GM21723 (cell line): ENCODE data around the gene KDSR.

ENCODE experiments used
- ATAC-seq: cut with Tn5 transposase; IDR thresholded peaks from one replicate; pipeline ENCODE4 v1.9.1; 2021; ENCODE audit warnings: mild to moderate bottlenecking, moderate library complexity; ENCODE audit not compliant: unreplicated experiment

KDSR gene

DNA sequence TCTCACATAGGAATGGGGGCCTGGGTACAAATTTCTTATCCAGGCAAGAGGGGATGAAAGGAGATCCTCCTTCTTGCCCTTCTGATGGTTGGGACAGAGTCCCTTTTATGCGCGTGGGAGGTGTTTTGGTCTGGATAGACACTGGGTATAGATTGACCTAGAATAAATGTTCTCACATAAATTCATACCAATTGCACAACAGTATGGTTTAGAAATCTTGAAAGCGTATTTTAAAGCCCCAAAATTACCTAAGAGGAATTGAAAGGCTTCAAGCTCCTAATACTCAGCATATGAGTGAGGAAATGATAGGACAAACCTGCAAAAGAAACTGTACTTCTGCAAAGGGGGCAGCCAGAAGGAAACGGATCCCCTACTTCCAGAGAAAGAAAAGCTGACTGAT is 44.8 kb downstream of the KDSR start:
- ATAC-seq = no peak

DNA sequence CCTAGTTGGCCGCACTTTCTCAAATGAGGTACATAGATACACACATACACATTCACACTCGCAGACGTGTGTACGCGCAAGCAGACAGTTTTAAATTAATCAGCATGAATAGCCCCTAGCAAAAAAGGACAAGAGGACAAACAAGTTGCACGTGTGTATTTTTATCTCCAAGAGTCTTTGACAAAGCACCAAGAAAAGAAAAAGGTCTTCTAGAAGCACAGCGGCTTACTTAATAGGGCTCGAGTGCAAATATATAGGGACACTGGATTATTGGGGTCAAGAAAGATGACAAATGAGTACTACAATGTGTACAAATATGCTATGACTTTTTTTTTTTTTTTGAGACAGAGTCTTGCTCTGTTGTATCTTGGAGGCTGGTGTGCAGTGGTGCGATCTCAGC is 45.7 kb downstream of the KDSR start:
- no peak for ATAC-seq

DNA sequence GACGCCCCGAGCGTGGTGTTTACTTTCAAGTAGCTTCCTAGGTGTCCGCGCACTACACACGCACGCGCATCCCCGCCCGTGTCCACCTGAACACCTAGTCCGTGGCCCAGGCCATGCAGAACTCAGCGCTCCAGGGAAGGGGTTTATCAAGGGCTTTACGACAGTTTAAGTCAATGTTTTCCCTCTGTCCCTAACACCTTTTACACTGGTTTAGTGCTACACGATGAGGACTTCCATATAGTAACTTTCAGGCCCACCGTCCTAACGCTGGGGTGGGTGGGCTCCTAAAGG is 46.1 kb downstream of the KDSR start:
- no peak for ATAC-seq

DNA sequence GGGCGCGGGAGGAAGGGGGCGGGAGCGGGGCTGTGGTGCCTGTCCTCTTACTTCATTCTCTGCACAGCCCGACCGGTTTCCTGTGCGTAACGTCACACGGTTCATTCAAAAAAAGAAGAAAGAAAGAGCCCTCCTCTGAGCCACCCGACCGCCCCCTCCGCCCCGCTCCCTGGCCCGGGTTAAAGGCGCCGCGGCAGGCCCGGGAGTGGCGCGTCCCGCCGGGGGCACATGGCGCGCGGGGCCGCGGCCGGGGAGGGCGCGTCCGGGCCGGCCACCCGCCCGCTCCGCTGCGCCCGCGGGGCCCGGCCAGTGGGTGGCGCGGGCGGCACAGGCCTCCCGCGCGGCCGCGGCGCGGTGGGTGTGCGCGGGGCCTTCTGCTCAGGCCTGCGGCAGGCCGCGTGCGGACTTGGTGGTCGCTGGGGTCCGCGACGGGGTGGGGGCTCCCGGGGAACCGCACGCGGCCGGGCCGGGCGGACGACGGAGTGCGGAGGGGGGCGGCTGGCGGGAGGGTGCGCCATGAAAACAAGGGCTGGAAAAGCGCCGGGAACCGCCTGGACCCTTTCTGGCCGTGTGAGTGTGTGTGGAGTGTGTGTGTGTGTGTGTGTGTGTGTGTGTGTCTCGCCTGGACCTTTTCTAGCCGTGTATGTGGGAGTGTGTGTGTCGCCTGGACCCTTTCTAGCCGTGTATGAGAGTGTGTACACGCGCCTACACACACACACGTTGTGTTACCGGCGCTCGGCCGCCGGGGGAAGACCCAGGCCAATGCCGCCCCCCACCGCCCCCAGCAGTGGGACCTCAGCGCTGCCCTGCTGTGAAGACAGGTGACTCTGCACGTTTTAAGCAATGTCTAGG is 46.7 kb downstream of the KDSR start:
- peak; percentile 60 for ATAC-seq

DNA sequence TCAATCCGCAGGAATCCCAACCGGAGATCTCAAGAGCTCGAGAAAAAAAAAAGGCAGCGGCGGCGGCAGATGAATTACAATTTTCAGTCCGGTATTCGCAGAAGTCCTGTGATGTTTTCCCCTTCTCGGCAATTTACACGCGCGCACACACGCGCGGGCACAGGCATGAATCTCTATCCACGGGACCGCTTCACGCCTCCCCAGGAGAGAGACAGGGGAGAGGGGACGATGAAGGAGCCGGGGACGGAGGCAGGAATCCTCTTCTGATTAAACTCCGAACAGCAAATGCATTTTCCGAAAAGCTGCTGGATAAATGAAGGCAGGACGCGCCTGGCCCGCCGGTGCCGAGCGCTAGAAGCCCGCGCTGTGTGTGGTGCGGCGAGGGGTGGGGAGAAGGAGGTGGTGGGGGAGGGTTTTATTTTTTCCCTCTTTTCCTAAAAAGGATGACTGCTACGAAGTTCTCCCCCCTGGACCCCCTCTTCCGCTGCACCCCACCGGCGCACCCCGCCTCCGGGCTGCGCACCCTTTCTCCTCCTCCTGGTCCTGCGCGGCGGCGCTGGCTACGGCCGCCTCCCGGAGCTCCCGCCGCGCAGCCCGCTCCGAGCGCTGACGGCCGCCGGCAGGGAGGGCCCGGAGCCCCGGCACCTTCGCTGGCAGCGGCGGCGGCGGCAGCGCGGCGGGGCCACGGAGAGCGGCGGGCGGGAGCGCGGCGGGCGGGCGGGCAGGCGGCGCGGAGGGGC is 47.5 kb downstream of the KDSR start, which contains the start of gene BCL2:
TSS of gene BCL2 (minus strand) at position 387 of the 740 bp plus-strand sequence.
- ATAC-seq = peak; percentile 12

DNA sequence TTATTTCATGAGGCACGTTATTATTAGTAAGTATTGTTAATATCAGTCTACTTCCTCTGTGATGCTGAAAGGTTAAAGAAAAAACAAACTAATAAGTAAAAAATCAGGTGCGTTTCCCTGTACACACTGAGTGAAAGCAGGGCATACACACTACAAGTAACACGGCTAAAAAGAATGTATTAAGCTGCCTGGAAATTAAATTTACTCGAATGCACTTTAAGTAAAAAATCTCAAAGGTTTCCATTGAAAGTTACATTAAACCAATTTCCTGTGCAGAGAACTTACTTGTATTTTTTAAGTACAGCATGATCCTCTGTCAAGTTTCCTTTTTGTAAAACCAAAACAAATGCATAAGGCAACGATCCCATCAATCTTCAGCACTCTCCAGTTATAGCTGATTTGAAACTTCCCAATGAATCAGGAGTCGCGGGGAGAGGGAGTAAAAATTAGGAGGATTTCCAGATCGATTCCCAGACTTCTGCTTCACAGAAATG is 48.1 kb downstream of the KDSR start:
- ATAC-seq = no peak

DNA sequence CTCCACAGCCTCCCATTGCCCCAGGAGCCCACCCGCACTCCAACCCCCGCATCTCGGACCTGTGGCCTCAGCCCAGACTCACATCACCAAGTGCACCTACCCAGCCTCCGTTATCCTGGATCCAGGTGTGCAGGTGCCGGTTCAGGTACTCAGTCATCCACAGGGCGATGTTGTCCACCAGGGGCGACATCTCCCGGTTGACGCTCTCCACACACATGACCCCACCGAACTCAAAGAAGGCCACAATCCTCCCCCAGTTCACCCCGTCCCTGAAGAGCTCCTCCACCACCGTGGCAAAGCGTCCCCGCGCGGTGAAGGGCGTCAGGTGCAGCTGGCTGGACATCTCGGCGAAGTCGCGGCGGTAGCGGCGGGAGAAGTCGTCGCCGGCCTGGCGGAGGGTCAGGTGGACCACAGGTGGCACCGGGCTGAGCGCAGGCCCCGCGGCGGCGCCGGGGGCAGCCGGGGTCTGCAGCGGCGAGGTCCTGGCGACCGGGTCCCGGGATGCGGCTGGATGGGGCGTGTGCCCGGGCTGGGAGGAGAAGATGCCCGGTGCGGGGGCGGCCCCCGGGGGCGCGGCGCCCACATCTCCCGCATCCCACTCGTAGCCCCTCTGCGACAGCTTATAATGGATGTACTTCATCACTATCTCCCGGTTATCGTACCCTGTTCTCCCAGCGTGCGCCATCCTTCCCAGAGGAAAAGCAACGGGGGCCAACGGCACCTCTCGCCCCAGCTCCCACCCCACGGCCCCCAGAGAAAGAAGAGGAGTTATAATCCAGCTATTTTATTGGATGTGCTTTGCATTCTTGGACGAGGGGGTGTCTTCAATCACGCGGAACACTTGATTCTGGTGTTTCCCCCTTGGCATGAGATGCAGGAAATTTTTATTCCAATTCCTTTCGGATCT is 48.8 kb downstream of the KDSR start:
- peak; percentile 40 for ATAC-seq

DNA sequence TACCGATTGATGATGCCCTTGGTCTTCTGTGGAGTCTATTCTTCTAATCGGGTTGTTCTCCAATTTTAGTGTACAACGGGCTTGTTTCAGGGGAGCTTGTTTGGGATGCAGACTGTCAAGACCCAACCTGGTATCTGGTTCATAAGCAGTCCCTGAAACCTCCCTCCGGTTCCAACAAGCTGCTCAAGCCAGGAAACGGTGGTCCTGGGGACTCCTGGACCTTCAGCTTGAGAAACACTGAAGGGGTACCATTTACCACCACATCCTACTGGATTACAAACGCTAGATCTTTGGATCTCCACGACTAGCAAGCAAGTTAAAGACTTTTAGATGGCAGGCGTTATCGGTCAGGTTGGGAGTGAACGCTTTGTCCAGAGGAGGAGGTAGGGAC is 49.5 kb downstream of the KDSR start:
- ATAC-seq = no peak

DNA sequence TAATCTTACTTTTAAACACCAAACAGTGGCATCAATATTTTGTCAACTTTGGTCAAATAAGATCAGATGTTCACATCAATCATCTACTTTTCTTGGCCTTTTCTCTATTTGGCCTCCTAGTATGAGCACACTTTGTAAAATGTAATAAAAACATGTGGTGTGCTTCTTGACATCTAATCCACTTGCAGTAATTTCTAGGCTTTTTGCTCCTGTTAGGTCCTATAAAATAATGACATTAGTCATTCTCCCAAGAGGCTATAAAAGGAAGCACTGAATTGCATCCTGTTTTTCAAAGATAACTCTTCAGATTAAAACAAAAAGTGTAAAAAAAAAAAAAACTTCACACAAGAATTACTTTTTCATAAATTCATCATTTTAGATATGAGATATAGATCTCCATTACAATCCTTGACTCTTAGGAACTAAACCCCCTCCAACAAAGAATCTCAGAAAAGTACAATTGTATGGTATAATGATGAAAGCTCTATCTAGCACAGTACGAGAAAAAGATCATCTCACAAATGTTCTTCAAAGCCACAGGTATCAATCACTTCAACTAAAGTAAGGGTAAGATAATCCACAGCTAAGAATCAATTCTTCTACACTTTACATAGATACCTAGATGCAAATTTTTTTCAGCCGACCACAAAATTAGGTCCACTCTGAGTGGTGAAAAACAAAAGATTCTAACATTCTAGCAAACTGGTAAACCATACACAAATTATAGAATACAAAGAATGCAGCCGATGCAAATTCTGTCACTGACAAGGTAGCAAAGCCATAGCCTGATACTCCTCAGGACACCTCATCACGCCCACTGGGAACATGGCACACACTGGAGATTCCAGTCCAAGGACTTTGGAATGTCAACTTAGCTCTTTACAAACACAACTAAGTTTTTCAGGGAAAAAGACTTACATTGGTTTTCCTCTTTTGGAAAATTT is 50.1 kb downstream of the KDSR start:
- no peak for ATAC-seq

DNA sequence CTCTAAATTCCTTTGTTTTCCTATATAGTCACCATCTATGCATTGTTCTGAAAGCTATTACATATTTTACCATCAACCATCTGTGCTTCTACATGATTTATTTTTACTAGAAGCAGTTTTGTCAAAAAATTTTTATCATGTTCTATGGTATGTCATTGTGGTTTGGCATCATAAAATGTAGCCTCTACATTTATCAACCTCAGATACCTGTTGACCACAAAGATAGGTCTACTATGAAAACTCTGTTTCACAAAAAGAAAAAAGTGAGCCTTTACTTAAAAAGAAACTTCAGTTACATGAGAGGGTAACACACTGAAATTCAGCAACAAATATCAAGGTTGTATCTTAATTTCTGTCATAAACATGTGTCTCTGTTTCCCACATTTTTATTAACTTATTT is 51.1 kb downstream of the KDSR start:
- no peak for ATAC-seq

DNA sequence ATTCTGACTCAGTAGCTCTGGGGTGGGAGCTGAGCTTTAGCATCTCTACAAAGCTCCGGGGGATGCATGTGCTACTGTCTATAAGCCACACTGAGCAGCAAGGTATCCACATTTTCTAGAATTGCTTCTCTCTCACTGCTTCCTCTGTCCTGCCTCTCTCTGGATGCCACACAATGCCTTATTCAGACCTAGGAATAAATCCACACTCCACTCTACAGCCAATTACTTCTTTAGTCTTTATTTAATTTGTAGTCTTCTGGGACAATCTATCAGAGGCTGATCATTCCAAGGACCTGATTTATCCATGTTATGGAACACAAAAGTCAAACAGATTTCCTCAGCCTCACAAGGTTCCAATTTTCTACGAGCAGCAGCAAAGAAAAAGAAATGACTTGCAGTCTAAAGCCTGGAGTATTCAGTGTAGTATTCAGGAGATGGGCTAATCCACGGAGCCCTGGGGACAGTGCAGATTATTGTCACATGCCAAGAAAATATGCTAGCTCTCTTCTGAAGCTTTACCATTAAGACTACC is 51.8 kb downstream of the KDSR start:
- ATAC-seq = no peak

DNA sequence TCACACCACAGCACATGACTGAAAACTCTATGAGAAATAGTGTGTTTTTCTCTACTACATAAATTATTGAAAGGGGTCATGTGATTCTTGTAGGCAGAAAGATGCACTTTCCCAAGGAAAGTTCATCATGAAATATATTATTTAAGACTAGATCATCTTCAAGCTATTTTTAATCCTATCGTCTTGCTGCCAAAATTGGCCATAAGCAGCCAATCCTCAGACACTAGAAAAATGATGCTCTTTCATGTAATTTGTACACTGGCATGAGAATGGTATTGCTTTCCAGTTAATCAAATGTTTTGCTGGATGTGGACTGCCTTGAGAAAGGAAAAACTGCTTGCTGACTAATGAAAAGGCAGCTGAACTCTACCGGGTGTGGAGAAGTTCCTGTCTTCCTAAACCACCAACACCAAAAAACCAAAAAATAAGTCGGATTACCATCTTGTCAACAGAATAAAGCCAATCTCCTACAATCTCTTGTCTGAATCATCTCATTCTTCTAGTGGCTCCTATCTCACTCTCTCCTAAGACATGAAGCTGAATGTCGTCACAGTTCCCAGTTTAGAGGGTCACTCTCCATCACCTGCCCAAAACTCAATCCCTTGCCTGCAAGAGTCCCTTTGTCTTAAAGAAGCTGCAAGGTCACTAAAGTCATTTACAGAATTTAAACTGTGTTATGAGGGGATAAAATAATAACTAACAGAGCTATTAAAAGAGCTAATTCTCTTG is 52.8 kb downstream of the KDSR start:
- no peak for ATAC-seq

DNA sequence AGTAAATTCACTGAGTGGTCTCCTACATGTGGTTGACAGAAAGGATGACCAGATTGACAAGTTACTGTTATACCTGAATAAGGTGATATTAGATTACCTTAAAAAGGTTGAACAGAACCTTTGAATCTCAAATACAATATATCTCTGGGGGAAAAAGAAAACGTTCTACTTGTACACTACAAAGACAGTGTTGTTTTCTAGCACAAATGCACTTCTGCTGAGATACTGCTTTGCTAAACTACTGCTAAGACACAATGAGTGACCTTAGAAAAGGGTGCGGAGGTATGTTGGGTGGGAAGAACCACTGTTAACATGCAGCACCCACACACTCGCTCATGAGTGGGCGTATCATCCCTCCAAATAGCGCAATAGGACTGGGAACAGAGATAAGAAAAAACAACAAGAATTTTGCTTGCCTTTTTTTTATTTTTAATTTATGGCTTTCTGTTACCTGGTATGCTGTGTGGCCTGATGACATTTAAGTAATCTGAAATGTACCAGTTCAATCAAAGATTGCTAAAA is 53.5 kb downstream of the KDSR start:
- ATAC-seq = no peak

DNA sequence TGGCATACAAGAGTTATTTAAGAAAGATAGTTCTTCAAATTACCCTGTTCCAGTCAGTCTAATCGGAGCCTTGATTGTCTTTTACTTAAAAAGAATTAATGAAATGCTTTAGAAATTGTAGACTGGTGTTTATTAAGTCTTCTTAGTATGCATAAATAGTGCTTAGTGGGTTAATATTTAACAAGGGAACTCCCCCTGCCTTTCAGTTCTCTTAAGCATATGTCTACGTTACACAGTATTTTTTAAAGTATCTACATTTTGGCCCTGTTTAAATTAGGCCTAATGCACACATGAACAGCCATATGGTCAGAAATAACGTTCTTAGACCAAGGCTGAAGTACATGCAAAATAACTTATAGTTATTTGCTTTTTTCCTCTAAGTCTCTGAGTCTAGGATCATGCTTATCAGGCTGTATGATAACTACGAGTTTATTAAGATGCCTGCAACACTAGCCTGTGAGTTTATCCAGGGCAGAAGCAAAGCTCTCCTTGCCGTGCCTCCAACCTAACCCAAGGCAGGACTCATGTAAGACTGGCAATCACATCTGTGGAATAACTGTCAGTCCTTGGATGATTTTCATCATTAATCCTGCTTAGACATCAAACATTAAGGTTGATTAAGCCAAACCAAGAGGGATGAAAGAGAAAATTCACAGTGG is 54.1 kb downstream of the KDSR start:
- peak; percentile 34 for ATAC-seq

DNA sequence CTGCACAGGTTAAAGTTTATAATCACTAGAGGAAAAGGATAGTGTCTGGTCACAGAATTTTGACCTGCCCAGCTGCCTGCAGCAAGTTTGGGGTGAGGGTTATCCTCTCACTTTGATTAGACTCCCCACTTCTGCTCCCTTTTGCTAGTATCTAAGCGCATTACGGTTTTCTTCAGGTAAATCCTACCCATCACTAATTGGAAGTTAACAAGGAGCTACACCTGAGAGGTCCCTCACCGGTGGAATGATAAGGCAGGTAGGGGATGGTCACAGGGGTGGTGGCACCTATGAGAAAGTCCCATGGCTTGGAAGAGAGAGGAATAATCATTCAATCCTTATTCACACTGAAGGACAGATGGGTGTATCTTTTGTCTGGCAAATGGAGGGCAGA is 55.0 kb downstream of the KDSR start:
- ATAC-seq = peak; percentile 5

DNA sequence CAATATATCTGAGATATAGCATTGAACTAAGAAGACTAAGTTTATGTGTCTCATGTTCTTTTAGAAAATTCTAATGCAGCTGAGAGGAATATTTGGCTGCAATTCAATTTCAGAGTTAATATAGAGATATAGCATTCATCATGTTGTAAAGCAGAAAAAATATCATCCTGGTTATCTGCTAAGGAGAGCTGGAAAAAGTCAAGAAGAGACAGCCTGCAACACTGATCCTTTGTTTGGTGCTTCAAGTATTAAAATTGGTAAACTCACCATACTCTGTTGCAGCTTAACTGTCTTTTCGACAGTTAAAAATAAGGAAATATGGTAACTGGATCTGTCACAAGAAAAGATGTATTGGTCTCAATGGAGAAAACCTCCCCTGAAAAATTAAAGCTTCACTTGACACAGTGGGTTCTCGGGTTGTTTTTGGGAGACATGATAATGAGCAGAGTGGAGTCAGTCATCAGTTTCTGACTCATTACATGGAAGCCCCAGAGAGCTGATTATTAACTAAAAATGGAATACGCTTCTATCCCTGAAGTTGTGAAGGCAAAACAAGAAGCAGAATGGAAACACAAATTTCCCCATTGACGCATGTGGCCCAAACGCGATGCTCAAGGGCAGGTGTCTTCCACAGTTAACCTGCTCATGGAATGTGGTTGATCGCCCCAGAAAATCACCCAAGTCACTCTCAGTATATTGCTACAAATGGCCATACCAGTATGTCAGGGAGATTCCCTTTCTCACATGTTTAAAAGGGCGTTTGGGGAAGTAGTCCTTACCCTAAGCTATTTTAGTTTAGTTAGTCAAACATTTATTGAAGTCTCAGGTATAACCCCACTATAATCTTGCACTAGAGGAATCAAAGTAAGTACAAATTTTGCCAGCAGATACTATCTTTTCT is 55.6 kb downstream of the KDSR start:
- ATAC-seq = peak; percentile 69

DNA sequence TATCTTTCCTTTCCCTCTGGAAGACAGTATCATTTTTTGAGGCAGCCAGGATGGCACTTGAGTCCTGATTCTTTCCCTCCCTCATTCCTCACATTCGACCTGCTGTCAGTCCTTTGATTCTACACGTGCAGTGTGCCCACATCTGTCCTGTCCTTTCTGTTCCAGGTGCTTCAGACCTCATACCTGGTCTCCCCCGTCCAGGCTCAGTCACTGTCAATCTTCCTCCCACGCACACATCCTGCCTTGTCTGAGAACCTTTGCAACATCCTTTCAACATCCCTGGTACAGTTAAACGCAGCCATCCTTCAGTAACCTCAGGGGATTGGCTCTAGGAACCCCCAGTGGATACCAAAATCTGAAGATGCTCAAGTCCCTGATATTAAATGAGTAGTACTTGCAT is 57.6 kb downstream of the KDSR start:
- no peak for ATAC-seq
